HFFc6 (cell line): ENCODE data around the gene DLG2. TPM values are rescaled to one million over a fixed set of nuclear protein-coding genes. Genes with fewer than 3 reads are reported as not detected.
"Not testable (repeated sequence)": the region's sequence is repeated elsewhere in the genome, so short reads cannot be mapped to it uniquely, and the experiment has no call there.

ENCODE experiments used
- DNase-seq: peaks from one replicate; pipeline ENCODE4 v3.0.0-alpha.2; 2018
- H3K27ac Mint-ChIP-seq: 2 replicates; pipeline ENCODE4 v1.8.0; 2020; ENCODE audit warnings: mild to moderate bottlenecking, mixed read lengths
- H3K27me3 Mint-ChIP-seq: 2 replicates; pipeline ENCODE4 v1.8.0; 2021; ENCODE audit warnings: mild to moderate bottlenecking, moderate library complexity, mixed read lengths; ENCODE audit not compliant: insufficient read depth
- H3K36me3 Mint-ChIP-seq: 2 replicates; pipeline ENCODE4 v1.8.0; 2021; ENCODE audit warnings: low read depth, mixed read lengths
- H3K4me1 Mint-ChIP-seq: 2 replicates; pipeline ENCODE4 v1.8.0; 2020; ENCODE audit warnings: low read depth, mixed read lengths
- H3K4me3 Mint-ChIP-seq: 2 replicates; pipeline ENCODE4 v1.8.0; 2020; ENCODE audit warnings: mild to moderate bottlenecking, moderate library complexity, mixed read lengths
- H3K9me3 Mint-ChIP-seq: 2 replicates; pipeline ENCODE4 v1.8.0; 2020; ENCODE audit warnings: mild to moderate bottlenecking, mixed read lengths
- total RNA-seq, 6 experiments: library from RNA; stranded (reverse); fragmentation: NEBNext Ultra II Directional; extraction: Animal tissue kit (Norgen Biotek cat#: 25700); gene quantifications; 2 replicates in 1 of 6; 3 replicates in 5 of 6; pipeline ENCODE4 v1.2.3, GENCODE V29; 2021
- TF ChIP-seq, protein P1 (sequence below): fragments of 200-600 bp; sonication (generic); IDR thresholded peaks from 2 replicates; pipeline ENCODE4 v1.5.0; 2021; ENCODE audit warnings: antibody characterized with exemption, mild to moderate bottlenecking

The DLG2 gene
- total RNA-seq, 6 experiments from 2014 or later: 0.39 to 1.00 (median 0.80) TPM; not detected in 1

DNA sequence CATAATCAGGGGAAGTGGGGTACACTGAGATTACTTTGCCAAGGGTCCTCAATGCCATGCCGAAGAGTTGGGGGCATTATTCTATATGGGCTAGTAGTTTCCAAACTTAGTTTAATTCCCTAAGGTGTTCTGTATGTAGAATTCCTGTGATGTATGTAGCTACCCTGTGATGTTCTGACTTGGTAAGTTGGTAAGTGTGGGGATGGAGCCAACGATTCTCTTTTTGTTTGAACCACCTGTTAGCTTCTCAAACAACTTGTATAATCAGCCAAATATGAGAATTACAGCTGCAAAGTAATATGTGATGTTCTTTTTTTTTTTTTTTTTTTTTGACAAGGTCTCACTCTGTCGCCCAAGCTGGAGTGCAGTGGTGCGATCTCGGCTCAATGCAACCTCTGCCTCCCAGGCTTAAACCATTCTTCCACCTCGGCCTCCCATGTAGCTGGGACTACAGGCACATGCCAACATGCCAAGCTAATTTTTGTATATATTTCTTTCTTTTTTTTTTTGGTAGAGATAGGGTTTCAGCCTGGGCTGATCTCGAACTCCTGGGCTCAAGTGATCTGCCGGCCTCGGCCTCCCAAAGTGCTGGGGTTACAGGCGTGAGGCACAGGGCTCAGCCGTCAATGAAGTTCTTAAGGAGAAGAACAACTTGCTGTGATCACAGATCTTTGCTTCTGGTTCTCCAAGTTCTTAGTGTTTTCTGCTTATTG lies 2025.8 kb downstream of the DLG2 start:
- Mint-ChIP-seq H3K4me1 (no peaks in the 10 kb centered on the region), H3K27ac (no peak overlapping the region), H3K9me3 (no peaks in the 10 kb centered on the region), H3K36me3 (no peaks in the 10 kb centered on the region), H3K4me3 (no peak overlapping the region), H3K27me3 (no peaks in the 10 kb centered on the region; the same call in 1 of the 2 replicates)
- TF ChIP-seq, protein P1, sequence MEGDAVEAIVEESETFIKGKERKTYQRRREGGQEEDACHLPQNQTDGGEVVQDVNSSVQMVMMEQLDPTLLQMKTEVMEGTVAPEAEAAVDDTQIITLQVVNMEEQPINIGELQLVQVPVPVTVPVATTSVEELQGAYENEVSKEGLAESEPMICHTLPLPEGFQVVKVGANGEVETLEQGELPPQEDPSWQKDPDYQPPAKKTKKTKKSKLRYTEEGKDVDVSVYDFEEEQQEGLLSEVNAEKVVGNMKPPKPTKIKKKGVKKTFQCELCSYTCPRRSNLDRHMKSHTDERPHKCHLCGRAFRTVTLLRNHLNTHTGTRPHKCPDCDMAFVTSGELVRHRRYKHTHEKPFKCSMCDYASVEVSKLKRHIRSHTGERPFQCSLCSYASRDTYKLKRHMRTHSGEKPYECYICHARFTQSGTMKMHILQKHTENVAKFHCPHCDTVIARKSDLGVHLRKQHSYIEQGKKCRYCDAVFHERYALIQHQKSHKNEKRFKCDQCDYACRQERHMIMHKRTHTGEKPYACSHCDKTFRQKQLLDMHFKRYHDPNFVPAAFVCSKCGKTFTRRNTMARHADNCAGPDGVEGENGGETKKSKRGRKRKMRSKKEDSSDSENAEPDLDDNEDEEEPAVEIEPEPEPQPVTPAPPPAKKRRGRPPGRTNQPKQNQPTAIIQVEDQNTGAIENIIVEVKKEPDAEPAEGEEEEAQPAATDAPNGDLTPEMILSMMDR: no peak
- DNase-seq: no peak

DNA sequence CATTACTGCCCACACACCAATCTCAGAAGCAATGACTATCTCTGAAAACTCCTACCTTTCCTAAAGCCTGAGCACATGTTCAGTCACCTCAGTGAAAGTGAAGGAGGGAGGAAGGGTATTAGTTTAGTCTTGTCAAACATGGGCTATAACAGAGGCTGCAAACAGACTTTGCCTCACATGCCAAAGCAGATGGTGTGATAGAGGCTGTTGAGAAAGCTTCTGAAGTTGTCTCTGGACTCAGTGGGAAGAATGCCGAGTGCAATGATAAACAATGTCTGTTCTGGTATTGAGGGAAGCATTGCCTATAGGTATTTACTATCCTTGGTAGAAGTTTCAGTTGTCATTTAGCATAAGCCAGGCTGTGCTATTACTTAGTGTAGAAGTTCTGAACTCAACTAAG lies 2026.5 kb downstream of the DLG2 start:
- TF ChIP-seq, protein P1: no peak
- Mint-ChIP-seq H3K4me1 (no peaks in the 10 kb centered on the region), H3K36me3 (no peaks in the 10 kb centered on the region)

DNA sequence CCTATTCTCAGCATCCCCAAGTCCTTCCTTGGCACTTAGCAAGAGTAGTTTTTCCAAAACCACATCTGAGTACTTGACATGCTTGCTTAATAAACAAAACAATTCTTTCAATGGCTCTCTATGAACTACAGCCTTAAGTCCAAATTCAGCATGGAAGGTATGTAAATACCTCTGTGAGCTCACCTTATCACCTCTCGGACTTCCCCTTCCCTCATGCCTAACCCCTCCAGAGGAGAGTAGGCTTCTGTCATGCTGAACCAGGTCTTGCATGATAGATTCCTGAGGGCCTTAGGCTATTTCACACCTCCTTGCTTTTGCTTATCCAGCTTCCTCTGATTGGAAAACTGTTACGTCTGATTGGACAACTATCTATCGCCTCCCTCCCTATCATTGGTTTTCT lies 2028.1 kb downstream of the DLG2 start:
- no peaks in the 10 kb centered on the region for H3K36me3 Mint-ChIP-seq
- no peaks in the 10 kb centered on the region for H3K9me3 Mint-ChIP-seq
- TF ChIP-seq, protein P1: no peak
- H3K4me1 Mint-ChIP-seq: no peaks in the 10 kb centered on the region
- no peak overlapping the region for H3K4me3 Mint-ChIP-seq
- no peak for DNase-seq
- no peak overlapping the region for H3K27ac Mint-ChIP-seq
- H3K27me3 Mint-ChIP-seq: no peaks in the 10 kb centered on the region; the same call in 1 of the 2 replicates

More for the DNA sequence above, 2026.5 kb downstream of the DLG2 start:
- no peak overlapping the region for H3K4me3 Mint-ChIP-seq
- no peaks in the 10 kb centered on the region; the same call in 1 of the 2 replicates for H3K27me3 Mint-ChIP-seq
- no peaks in the 10 kb centered on the region for H3K9me3 Mint-ChIP-seq
- H3K27ac Mint-ChIP-seq: no peak overlapping the region
- no peak for DNase-seq

DNA sequence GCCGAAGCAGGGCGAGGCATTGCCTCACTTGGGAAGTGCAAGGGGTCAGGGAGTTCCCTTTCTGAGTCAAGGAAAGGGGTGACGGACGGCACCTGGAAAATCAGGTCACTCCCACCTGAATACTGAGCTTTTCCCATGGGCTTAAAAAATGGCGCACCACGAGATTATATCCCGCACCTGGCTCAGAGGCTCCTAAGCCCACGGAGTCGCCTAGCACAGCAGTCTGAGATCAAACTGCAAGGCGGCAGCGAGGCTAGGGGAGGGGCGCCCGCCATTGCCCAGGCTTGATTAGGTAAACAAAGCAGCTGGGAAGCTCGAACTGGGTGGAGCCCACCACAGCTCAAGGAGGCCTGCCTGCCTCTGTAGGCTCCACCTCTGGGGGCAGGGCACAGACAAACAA lies 2039.3 kb downstream of the DLG2 start:
- DNase-seq, H3K27me3 Mint-ChIP-seq, H3K27ac Mint-ChIP-seq, H3K9me3 Mint-ChIP-seq, H3K36me3 Mint-ChIP-seq, H3K4me3 Mint-ChIP-seq: not testable (repeated sequence)
- H3K4me1 Mint-ChIP-seq: peaks cover 20% of the 10 kb centered on the region

DNA sequence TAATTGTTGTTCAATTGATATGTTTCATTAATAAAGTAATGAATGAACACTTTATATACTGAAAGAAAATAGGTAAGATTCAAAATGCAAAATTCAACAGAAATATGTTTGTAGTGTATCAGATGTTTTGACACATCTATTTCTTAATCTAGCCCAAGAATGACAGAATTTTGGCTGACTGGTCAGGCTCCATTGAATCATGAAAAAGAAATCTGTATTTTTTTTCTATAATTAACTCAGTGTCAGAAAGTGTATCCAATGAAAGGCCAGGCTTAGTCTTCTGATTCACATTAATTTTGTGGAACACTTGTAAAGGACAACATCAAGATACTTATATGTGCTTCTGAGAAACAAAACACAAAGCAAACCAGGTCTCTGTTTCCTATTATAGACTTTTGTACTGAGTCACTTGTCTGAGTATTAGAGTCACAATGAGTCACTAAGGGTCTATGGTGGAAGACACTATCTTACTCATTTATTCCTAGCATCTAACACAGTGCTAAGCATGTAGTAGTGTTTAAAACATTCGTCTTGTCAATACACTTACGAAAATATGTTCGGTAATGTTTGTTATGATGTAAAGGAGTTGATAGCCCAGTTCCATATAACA lies 2043.3 kb downstream of the DLG2 start:
- no peaks in the 10 kb centered on the region for H3K36me3 Mint-ChIP-seq
- H3K27me3 Mint-ChIP-seq: no peaks in the 10 kb centered on the region; the same call in 1 of the 2 replicates
- H3K4me3 Mint-ChIP-seq: peak overlapping the region; percentile 24; the same call in 1 of the 2 replicates
- H3K4me1 Mint-ChIP-seq: peaks cover 27% of the 10 kb centered on the region
- TF ChIP-seq, protein P1: no peak
- H3K27ac Mint-ChIP-seq: peak overlapping the region; percentile 52
- peak; percentile 78 for DNase-seq
- no peaks in the 10 kb centered on the region for H3K9me3 Mint-ChIP-seq

DNA sequence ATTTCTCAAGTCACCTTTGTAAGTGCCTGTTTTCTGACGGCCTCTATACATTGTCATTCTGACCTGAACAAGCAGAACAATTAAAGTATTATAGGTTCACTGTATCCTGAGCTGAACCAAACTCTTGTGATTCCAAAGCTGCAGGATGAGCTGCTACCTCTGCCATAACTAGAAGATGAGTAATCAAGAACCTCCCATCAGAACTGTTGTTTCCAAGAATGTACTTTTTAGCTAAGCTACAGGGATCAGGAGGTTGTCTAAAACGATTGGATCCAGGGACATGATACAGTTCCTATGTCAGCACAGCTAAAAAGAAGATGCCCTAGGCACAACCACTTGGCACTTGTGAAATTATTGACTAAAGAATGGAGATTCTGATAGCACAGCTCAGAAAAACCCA lies 2052.6 kb downstream of the DLG2 start:
- H3K9me3 Mint-ChIP-seq: no peaks in the 10 kb centered on the region
- peak; percentile 51 for DNase-seq
- no peaks in the 10 kb centered on the region for H3K27me3 Mint-ChIP-seq
- no peaks in the 10 kb centered on the region for H3K36me3 Mint-ChIP-seq
- H3K4me3 Mint-ChIP-seq: peak overlapping the region; percentile 2; the same call in 1 of the 2 replicates
- peaks cover 54% of the 10 kb centered on the region for H3K4me1 Mint-ChIP-seq
- H3K27ac Mint-ChIP-seq: peak overlapping the region; percentile 78
- TF ChIP-seq, protein P1: no peak
